WTC11 (cell line): ENCODE measurements around the gene CPNE7. TPM values are rescaled to one million over a fixed set of nuclear protein-coding genes. Genes with fewer than 3 reads are reported as not detected.

Experiments used
- CBFB ChIP-seq: sonication (generic); formaldehyde crosslinking; IDR thresholded peaks from 2 replicates; pipeline ENCODE4 v1.8.1; 2022; ENCODE audit warnings: mild to moderate bottlenecking, low read depth, missing genetic modification reagents
- ERG ChIP-seq: fragments of 250-450 bp; sonication (Bioruptor Pico); IDR thresholded peaks from 2 replicates; pipeline ENCODE4 v1.8.0; 2021; ENCODE audit warnings: mild to moderate bottlenecking
- FOXP1 ChIP-seq: sonication (generic); formaldehyde crosslinking; IDR thresholded peaks from 2 replicates; pipeline ENCODE4 v1.8.0; 2022; ENCODE audit warnings: missing genetic modification reagents, mild to moderate bottlenecking, moderate library complexity, borderline replicate concordance
- GABPB1 ChIP-seq: sonication (generic); formaldehyde crosslinking; IDR thresholded peaks from 2 replicates; pipeline ENCODE4 v1.8.1; 2023; ENCODE audit warnings: mild to moderate bottlenecking, missing genetic modification reagents
- MXD4 ChIP-seq: fragments of 250-450 bp; sonication (Bioruptor Pico); IDR thresholded peaks from 2 replicates; pipeline ENCODE4 v1.8.0; 2021; ENCODE audit warnings: mild to moderate bottlenecking, moderate library complexity, borderline replicate concordance
- MYBL2 ChIP-seq: sonication (generic); formaldehyde crosslinking; IDR thresholded peaks from 2 replicates; pipeline ENCODE4 v1.8.1; 2023; ENCODE audit warnings: mild to moderate bottlenecking, moderate library complexity, missing genetic modification reagents
- RORB ChIP-seq: fragments of 250-450 bp; sonication (Bioruptor Pico); IDR thresholded peaks from 2 replicates; pipeline ENCODE4 v1.9.0; 2021; ENCODE audit warnings: mild to moderate bottlenecking
- SMAD4 ChIP-seq: sonication (generic); formaldehyde crosslinking; IDR thresholded peaks from 2 replicates; pipeline ENCODE4 v1.8.0; 2022; ENCODE audit warnings: mild to moderate bottlenecking, missing genetic modification reagents
- TEAD4 ChIP-seq: sonication (generic); formaldehyde crosslinking; IDR thresholded peaks from 2 replicates; pipeline ENCODE4 v1.8.0; 2022; ENCODE audit warnings: mild to moderate bottlenecking, missing genetic modification reagents
- ZBTB21 ChIP-seq: sonication (generic); formaldehyde crosslinking; IDR thresholded peaks from 2 replicates; pipeline ENCODE4 v1.8.1; 2023; ENCODE audit warnings: mild to moderate bottlenecking, missing genetic modification reagents, borderline replicate concordance
- ZBTB43 ChIP-seq: sonication (generic); formaldehyde crosslinking; IDR thresholded peaks from 2 replicates; pipeline ENCODE4 v1.8.1; 2023; ENCODE audit warnings: mild to moderate bottlenecking, missing genetic modification reagents
- ZNF263 ChIP-seq: sonication (generic); formaldehyde crosslinking; IDR thresholded peaks from 2 replicates; pipeline ENCODE4 v1.8.1; 2022; ENCODE audit warnings: low read depth, mild to moderate bottlenecking, moderate library complexity, missing genetic modification reagents
- ZNF317 ChIP-seq: sonication (generic); formaldehyde crosslinking; IDR thresholded peaks from 2 replicates; pipeline ENCODE4 v1.8.1; 2023; ENCODE audit warnings: low read depth, mild to moderate bottlenecking, moderate library complexity, missing genetic modification reagents, borderline replicate concordance
- ZNF671 ChIP-seq: fragments of 250-450 bp; sonication (Bioruptor Pico); IDR thresholded peaks from 2 replicates; pipeline ENCODE4 v1.8.0; 2021; ENCODE audit warnings: mild to moderate bottlenecking
- total RNA-seq: library from RNA; stranded (reverse); gene quantifications from 3 replicates; pipeline ENCODE4 v1.2.3, GENCODE V29; 2021
- TF ChIP-seq, protein P1 (sequence below): sonication (generic); formaldehyde crosslinking; IDR thresholded peaks from 2 replicates; pipeline ENCODE4 v1.8.1; 2022; ENCODE audit warnings: low read depth, missing genetic modification reagents, borderline replicate concordance
- TF ChIP-seq, protein P2 (sequence below): sonication (generic); formaldehyde crosslinking; IDR thresholded peaks from 2 replicates; pipeline ENCODE4 v1.8.1; 2023; ENCODE audit warnings: mild to moderate bottlenecking, missing genetic modification reagents
- TF ChIP-seq, protein P3 (sequence below): fragments of 250-450 bp; sonication (Bioruptor Pico); IDR thresholded peaks from 2 replicates; pipeline ENCODE4 v1.9.0; 2021; ENCODE audit warnings: mild to moderate bottlenecking
- TF ChIP-seq, protein P4 (sequence below): sonication (generic); formaldehyde crosslinking; IDR thresholded peaks from 2 replicates; pipeline ENCODE4 v1.8.1; 2023; ENCODE audit warnings: mild to moderate bottlenecking, missing genetic modification reagents, moderate library complexity
- TF ChIP-seq, protein P5 (sequence below): sonication (generic); formaldehyde crosslinking; IDR thresholded peaks from 2 replicates; pipeline ENCODE4 v1.8.1; 2023; ENCODE audit warnings: mild to moderate bottlenecking, moderate library complexity, missing genetic modification reagents
- TF ChIP-seq, protein P6 (sequence below): fragments of 250-450 bp; sonication (Bioruptor Pico); IDR thresholded peaks from 2 replicates; pipeline ENCODE4 v1.9.0; 2021; ENCODE audit warnings: moderate library complexity, mild to moderate bottlenecking, inconsistent platforms, borderline replicate concordance
- TF ChIP-seq, protein P7 (sequence below): sonication (generic); formaldehyde crosslinking; IDR thresholded peaks from 2 replicates; pipeline ENCODE4 v1.8.0; 2022; ENCODE audit warnings: missing genetic modification reagents

The CPNE7 gene
- total RNA-seq, 1 experiment from 2014 or later: 42.6 TPM

GRCh38 chr16:89565506-89566372 is 9.8 kb upstream of the CPNE7 start (continued):
- TF ChIP-seq MXD4 (CRISPR knock-in tag): no peak
- TF ChIP-seq, protein P1, sequence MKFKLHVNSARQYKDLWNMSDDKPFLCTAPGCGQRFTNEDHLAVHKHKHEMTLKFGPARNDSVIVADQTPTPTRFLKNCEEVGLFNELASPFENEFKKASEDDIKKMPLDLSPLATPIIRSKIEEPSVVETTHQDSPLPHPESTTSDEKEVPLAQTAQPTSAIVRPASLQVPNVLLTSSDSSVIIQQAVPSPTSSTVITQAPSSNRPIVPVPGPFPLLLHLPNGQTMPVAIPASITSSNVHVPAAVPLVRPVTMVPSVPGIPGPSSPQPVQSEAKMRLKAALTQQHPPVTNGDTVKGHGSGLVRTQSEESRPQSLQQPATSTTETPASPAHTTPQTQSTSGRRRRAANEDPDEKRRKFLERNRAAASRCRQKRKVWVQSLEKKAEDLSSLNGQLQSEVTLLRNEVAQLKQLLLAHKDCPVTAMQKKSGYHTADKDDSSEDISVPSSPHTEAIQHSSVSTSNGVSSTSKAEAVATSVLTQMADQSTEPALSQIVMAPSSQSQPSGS (CRISPR knock-in tag): no peak
- TF ChIP-seq ZBTB21: 0 out of 2 replicates have a peak, but pooled peaks have one; percentile 76
- TF ChIP-seq, protein P2, sequence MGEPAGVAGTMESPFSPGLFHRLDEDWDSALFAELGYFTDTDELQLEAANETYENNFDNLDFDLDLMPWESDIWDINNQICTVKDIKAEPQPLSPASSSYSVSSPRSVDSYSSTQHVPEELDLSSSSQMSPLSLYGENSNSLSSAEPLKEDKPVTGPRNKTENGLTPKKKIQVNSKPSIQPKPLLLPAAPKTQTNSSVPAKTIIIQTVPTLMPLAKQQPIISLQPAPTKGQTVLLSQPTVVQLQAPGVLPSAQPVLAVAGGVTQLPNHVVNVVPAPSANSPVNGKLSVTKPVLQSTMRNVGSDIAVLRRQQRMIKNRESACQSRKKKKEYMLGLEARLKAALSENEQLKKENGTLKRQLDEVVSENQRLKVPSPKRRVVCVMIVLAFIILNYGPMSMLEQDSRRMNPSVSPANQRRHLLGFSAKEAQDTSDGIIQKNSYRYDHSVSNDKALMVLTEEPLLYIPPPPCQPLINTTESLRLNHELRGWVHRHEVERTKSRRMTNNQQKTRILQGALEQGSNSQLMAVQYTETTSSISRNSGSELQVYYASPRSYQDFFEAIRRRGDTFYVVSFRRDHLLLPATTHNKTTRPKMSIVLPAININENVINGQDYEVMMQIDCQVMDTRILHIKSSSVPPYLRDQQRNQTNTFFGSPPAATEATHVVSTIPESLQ (CRISPR knock-in tag): no peak
- no peak for TF ChIP-seq ZNF317 (CRISPR knock-in tag)
- no peak; the same call in 1 of the 2 replicates for TF ChIP-seq FOXP1 (CRISPR knock-in tag)
- peak; percentile 94 for TF ChIP-seq ZNF671 (CRISPR knock-in tag)
- TF ChIP-seq, protein P3, sequence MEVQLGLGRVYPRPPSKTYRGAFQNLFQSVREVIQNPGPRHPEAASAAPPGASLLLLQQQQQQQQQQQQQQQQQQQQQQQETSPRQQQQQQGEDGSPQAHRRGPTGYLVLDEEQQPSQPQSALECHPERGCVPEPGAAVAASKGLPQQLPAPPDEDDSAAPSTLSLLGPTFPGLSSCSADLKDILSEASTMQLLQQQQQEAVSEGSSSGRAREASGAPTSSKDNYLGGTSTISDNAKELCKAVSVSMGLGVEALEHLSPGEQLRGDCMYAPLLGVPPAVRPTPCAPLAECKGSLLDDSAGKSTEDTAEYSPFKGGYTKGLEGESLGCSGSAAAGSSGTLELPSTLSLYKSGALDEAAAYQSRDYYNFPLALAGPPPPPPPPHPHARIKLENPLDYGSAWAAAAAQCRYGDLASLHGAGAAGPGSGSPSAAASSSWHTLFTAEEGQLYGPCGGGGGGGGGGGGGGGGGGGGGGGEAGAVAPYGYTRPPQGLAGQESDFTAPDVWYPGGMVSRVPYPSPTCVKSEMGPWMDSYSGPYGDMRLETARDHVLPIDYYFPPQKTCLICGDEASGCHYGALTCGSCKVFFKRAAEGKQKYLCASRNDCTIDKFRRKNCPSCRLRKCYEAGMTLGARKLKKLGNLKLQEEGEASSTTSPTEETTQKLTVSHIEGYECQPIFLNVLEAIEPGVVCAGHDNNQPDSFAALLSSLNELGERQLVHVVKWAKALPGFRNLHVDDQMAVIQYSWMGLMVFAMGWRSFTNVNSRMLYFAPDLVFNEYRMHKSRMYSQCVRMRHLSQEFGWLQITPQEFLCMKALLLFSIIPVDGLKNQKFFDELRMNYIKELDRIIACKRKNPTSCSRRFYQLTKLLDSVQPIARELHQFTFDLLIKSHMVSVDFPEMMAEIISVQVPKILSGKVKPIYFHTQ (CRISPR knock-in tag): peak; percentile 95
- peak; percentile 47 for TF ChIP-seq GABPB1
- TF ChIP-seq ERG (CRISPR knock-in tag): peak; percentile 93
- TF ChIP-seq, protein P4, sequence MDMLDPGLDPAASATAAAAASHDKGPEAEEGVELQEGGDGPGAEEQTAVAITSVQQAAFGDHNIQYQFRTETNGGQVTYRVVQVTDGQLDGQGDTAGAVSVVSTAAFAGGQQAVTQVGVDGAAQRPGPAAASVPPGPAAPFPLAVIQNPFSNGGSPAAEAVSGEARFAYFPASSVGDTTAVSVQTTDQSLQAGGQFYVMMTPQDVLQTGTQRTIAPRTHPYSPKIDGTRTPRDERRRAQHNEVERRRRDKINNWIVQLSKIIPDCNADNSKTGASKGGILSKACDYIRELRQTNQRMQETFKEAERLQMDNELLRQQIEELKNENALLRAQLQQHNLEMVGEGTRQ (CRISPR knock-in tag): peak; percentile 94
- TF ChIP-seq RORB (CRISPR knock-in tag): no peak
- TF ChIP-seq ZBTB43: 0 out of 2 replicates have a peak, but pooled peaks have one; percentile 68
- TF ChIP-seq TEAD4 (CRISPR knock-in tag): 0 out of 2 replicates have a peak, but pooled peaks have one; percentile 59
- TF ChIP-seq MYBL2 (CRISPR knock-in tag): peak; percentile 69; the same call in 1 of the 2 replicates
- TF ChIP-seq SMAD4: peak; percentile 67
- TF ChIP-seq ZNF263 (CRISPR knock-in tag): no peak
- TF ChIP-seq, protein P5, sequence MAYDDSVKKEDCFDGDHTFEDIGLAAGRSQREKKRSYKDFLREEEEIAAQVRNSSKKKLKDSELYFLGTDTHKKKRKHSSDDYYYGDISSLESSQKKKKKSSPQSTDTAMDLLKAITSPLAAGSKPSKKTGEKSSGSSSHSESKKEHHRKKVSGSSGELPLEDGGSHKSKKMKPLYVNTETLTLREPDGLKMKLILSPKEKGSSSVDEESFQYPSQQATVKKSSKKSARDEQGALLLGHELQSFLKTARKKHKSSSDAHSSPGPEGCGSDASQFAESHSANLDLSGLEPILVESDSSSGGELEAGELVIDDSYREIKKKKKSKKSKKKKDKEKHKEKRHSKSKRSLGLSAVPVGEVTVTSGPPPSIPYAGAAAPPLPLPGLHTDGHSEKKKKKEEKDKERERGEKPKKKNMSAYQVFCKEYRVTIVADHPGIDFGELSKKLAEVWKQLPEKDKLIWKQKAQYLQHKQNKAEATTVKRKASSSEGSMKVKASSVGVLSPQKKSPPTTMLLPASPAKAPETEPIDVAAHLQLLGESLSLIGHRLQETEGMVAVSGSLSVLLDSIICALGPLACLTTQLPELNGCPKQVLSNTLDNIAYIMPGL (CRISPR knock-in tag): peak; percentile 88
- TF ChIP-seq, protein P6, sequence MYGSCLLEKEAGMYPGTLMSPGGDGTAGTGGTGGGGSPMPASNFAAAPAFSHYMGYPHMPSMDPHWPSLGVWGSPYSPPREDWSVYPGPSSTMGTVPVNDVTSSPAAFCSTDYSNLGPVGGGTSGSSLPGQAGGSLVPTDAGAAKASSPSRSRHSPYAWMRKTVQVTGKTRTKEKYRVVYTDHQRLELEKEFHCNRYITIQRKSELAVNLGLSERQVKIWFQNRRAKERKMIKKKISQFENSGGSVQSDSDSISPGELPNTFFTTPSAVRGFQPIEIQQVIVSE (CRISPR knock-in tag): no peak
- TF ChIP-seq CBFB (CRISPR knock-in tag): no peak
- TF ChIP-seq, protein P7, sequence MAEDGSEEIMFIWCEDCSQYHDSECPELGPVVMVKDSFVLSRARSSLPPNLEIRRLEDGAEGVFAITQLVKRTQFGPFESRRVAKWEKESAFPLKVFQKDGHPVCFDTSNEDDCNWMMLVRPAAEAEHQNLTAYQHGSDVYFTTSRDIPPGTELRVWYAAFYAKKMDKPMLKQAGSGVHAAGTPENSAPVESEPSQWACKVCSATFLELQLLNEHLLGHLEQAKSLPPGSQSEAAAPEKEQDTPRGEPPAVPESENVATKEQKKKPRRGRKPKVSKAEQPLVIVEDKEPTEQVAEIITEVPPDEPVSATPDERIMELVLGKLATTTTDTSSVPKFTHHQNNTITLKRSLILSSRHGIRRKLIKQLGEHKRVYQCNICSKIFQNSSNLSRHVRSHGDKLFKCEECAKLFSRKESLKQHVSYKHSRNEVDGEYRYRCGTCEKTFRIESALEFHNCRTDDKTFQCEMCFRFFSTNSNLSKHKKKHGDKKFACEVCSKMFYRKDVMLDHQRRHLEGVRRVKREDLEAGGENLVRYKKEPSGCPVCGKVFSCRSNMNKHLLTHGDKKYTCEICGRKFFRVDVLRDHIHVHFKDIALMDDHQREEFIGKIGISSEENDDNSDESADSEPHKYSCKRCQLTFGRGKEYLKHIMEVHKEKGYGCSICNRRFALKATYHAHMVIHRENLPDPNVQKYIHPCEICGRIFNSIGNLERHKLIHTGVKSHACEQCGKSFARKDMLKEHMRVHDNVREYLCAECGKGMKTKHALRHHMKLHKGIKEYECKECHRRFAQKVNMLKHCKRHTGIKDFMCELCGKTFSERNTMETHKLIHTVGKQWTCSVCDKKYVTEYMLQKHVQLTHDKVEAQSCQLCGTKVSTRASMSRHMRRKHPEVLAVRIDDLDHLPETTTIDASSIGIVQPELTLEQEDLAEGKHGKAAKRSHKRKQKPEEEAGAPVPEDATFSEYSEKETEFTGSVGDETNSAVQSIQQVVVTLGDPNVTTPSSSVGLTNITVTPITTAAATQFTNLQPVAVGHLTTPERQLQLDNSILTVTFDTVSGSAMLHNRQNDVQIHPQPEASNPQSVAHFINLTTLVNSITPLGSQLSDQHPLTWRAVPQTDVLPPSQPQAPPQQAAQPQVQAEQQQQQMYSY (CRISPR knock-in tag): no peak
